GM12873 (cell line): Measurements from ENCODE around the gene DMRTA1.

ENCODE experiments used
- CTCF ChIP-seq: IDR thresholded peaks from 2 replicates; pipeline ENCODE4 v1.5.1; 2012; ENCODE audit warnings: low read depth, mild to moderate bottlenecking, moderate library complexity, low read length, control low read depth; ENCODE audit not compliant: insufficient read depth; ENCODE audit errors: missing control alignments

Gene DMRTA1

GRCh38 chr9:22424616-22425015 lies 22.0 kb upstream of the DMRTA1 start:
- TF ChIP-seq CTCF = no peak

GRCh38 chr9:22425551-22425950 lies 21.1 kb upstream of the DMRTA1 start:
- no peak for TF ChIP-seq CTCF

DNA sequence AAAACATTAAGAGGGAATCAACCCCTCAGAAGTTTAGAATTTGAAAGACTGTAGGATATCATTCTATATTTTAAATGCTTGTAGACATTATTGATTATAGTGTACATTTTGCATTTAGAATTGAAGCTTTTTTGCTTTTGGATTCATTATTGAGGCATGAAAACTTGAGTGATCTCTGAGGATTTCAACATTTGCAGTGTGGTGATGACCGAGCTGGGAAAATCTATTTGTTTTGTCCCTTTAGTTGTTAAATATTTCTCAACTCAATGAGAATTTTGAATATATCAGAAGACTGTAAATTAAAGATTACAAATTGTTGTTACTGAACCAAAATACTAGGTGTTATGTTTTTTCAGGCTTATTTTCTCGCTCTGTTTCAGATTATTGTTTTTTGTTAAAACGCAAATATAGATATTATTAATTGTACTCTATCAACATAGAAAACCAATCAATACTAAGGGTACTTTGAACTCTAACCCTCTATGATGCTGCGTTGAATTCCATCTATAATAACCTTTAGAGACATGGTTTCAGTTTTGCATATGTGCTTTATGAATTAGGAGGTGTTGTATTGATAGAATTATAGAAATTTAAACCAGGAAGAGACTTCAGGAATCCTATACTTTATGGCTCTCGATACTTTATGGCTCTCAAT lies 19.3 kb upstream of the DMRTA1 start:
- no peak for TF ChIP-seq CTCF

GRCh38 chr9:22433691-22434090 lies 12.9 kb upstream of the DMRTA1 start:
- no peak for TF ChIP-seq CTCF

DNA sequence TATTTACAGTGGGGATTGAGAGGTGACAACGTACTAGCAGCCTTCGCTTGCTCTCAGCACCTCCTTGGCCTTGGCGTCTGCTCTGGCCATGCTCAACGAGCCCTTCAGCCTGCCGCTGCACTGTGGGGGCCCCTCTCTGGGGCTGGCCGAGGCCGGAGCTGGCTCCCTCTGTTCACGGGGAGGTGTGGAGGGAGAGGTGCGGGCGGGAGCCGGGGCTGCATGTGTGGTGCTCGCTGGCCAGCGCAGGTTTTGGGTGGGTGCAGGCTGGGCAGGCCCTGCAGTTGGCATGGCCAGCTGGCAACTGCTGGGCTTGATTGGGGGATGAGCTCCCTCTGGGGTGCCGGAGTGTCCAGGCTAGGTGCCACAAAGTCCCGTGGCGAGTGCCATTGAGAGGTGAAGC lies 5.8 kb upstream of the DMRTA1 start:
- no peak for TF ChIP-seq CTCF

GRCh38 chr9:22446950-22447617 lies 460 bp downstream of the DMRTA1 start:
- no peak for TF ChIP-seq CTCF

DNA sequence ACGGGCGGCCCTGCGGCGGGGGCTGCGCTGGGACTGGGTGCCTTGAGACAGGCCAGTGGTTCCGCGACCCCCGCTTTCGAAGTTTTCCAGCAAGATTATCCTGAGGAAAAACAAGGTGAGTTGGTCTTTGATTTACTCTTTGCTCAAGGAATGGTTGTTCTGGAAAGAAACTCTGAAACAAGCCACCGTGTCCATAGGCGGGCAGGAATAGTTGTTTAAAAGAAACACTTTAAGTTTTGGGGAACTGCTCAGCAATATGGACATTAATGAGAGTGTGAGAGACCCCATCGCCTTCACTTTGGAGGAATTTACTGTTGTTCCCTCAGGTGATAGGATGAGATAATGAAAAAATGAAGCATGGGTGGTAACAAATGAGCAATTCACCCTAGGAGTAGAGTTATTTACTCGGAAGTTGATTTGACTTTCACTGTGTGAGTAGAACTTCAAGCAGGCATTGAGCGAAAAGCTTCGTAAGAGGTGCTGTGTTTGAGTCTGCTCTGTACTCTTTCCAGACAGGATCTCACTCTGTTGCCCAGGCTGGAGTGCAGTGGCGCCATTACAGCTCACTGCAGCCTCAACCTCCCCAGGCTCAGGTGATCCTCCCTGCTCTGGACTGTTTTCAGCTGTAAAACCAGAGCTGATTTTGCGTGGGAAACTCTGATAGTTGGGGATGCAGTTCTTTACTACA lies 1.1 kb downstream of the DMRTA1 start:
- TF ChIP-seq CTCF = no peak
